Esophagus muscularis mucosa (tissue), 4 donors: ENCODE measurements around the gene MAPKAP1. TPM values are rescaled to one million over a fixed set of nuclear protein-coding genes. Genes with fewer than 3 reads are reported as not detected.

ENCODE experiments used
- DNase-seq: peaks from one replicate; pipeline ENCODE4 v3.0.0-alpha.2; 2017; ENCODE audit errors: extremely low spot score
- H3K27ac ChIP-seq, 4 donors: fragments of 200-600 bp; sonication (generic); replicated peaks in 1 of 4; 1 replicate in 3 of 4; 2 replicates in 1 of 4; pipeline ENCODE4 v1.5.1; 2016 to 2019; ENCODE audit warnings: mild to moderate bottlenecking in 1 of 4
- H3K27me3 ChIP-seq, 4 donors: fragments of 200-600 bp; sonication (generic); one replicate each; pipeline versions ENCODE4 v1.5.1 to v1.6.0; 2016 to 2019
- H3K36me3 ChIP-seq, 4 donors: fragments of 200-600 bp; sonication (generic); one replicate each; pipeline ENCODE4 v1.5.1; 2016 to 2019
- H3K4me1 ChIP-seq, 4 donors: fragments of 200-600 bp; sonication (generic); one replicate each; pipeline ENCODE4 v1.5.1; 2016 to 2019
- H3K4me3 ChIP-seq, 4 donors: fragments of 200-600 bp; sonication (generic); 1 replicate in 2 of 4; 2 replicates in 2 of 4; pipeline ENCODE4 v1.5.1; 2016 to 2019; ENCODE audit warnings: mild to moderate bottlenecking in 4 of 4, moderate library complexity in 1 of 4
- H3K9me3 ChIP-seq, 4 donors: fragments of 200-600 bp; sonication (generic); 1 replicate in 3 of 4; 2 replicates in 1 of 4; pipeline ENCODE4 v1.5.1; 2016 to 2019
- CTCF ChIP-seq, 3 experiments: fragments of 200-600 bp in 2 of 3; fragments of 450-650 bp in 1 of 3; sonication (generic) in 2 of 3; IDR thresholded peaks; one replicate each; pipeline ENCODE4 v1.5.1; 2017 to 2019; ENCODE audit warnings: antibody characterized with exemption in 3 of 3, mild to moderate bottlenecking in 2 of 3, moderate library complexity in 1 of 3
- EP300 ChIP-seq: sonication (generic); formaldehyde crosslinking; IDR thresholded peaks from one replicate; pipeline ENCODE4 v1.6.1; 2017; ENCODE audit warnings: antibody characterized with exemption
- POLR2A ChIP-seq: fragments of 450-650 bp; IDR thresholded peaks from one replicate; pipeline ENCODE4 v1.6.1; 2017; ENCODE audit warnings: antibody characterized with exemption, moderate library complexity, mild to moderate bottlenecking, low read depth
- POLR2AphosphoS5 ChIP-seq, 2 donors: sonication (generic); formaldehyde crosslinking; IDR thresholded peaks; one replicate each; pipeline ENCODE4 v1.6.1; 2017; ENCODE audit warnings: antibody characterized with exemption in 2 of 2
- WGBS: methylation state at CpG from one replicate; pipeline ENCODE4 v1.1.5; 2018; 5-methylcytosine and 5-hydroxymethylcytosine counted together
- intact Hi-C: fragments of 100-400 bp; cut with DNase I; formaldehyde crosslinking; loops from one replicate; pipeline ENCODE4 v1.15.1; 2023
- total RNA-seq, 4 donors: library from RNA; depleted of rRNA; stranded (reverse); fragments of >200 nt; gene quantifications; one replicate each; pipeline versions ENCODE4 v1.1.0 to v1.2.1, GENCODE V29; 2016

MAPKAP1 gene
- 100 to 1,000 TPM in 1 of 4 donors, 10 to 100 TPM in 3; 84.3 to 103 (median 93.4) TPM for total RNA-seq

- Histone ChIP-seq H3K27ac (peak within 1 kb of the TSS; percentile 76 to 85 (median 82)), H3K36me3 (no peaks in the 10 kb centered on the region), H3K4me3 (peak within 1 kb of the TSS; percentile 76 to 100 (median 96)), H3K9me3 (no peaks in the 10 kb centered on the region), H3K27me3 (no peaks in the 10 kb centered on the region), H3K4me1 (peaks cover 17 to 32% (median 24%) of the 10 kb centered on the region in 4 donors)
- TF ChIP-seq CTCF (IDR thresholded peaks at IDR 0.05) (no peak), POLR2A (no peak), EP300 (no peak), POLR2AphosphoS5 (IDR thresholded peaks at IDR 0.05) (peak; percentile 87 to 91)
- DNase-seq: peak; percentile 96
- intact Hi-C loops: loop anchor here (5.0 to 10.0 kb wide), 3 partner anchors 40 to 302 kb away; partner anchors contain the start of gene PBX3
- 0% methylated on average over 15 of the region's 63 CpGs for WGBS
These were observed at the start of gene MAPKAP1 for GRCh38 chr9:125706651-125707471. Gene MAPKAP1, minus strand, starts transcription at chr9:125707208. Its CDS starts 34,634 bp downstream, at chr9:125672574.

DNA sequence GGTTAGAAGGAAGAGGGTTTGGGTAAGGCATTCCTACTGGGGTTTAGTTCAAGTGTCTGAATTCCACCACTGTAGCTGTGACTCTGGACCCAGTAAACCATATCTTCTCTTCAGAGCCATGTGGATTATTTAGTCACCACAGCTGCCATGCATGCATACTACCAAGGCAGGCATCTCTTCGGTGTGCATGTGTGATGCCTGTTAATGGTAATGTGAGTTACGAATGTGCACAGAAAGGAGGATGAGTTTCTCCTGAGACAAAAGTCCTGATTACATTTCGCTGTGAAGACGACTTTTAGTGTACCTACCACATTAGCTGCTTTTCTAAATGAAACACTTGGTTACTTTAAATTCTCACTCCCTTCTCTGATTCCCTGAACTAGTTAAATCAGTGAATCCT, 49.5 kb upstream of the MAPKAP1 start:
- 97% methylated on average over 4 of the region's 4 CpGs for WGBS
- intact Hi-C loops: no loop called here
- H3K4me3 ChIP-seq: no peak overlapping the region
- no peaks in the 10 kb centered on the region for H3K27me3 ChIP-seq
- no peaks in the 10 kb centered on the region for H3K36me3 ChIP-seq
- no peak overlapping the region for H3K27ac ChIP-seq
- TF ChIP-seq POLR2AphosphoS5 (IDR thresholded peaks at IDR 0.05): no peak
- peaks cover 14 to 85% (median 77%) of the 10 kb centered on the region in 4 donors for H3K4me1 ChIP-seq
- DNase-seq: no peak
- H3K9me3 ChIP-seq: no peaks in the 10 kb centered on the region

DNA sequence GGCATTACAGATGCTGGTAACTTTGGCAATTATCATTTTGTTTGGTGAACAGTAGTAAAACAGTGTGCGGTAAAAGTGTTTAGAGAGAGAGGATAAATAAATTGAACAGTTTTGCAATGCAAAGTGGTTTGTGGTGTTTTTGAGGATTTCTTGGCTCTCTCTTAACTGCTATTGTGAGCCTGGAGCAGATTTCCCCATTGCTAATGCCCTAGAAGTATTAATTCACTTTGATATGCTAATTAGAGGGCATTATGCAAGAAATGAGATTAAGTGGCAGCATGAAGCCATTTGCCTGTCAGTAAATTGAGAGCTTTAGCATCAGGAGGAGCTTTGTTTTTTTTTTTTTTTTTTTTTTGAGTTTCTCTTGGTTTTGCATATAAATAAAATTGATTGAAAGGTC, 48.3 kb upstream of the MAPKAP1 start:
- intact Hi-C loops: no loop called here
- H3K36me3 ChIP-seq: no peaks in the 10 kb centered on the region
- H3K27ac ChIP-seq: no peak overlapping the region
- no peaks in the 10 kb centered on the region for H3K27me3 ChIP-seq
- no peak for DNase-seq
- no peak overlapping the region for H3K4me3 ChIP-seq
- peaks cover 26 to 92% (median 81%) of the 10 kb centered on the region in 4 donors for H3K4me1 ChIP-seq
- WGBS: 85% methylated on average over 1 of the region's 1 CpG
- no peak for TF ChIP-seq POLR2A
- no peak for TF ChIP-seq EP300
- no peak for TF ChIP-seq CTCF (IDR thresholded peaks at IDR 0.05)
- TF ChIP-seq POLR2AphosphoS5 (IDR thresholded peaks at IDR 0.05): no peak
- H3K9me3 ChIP-seq: no peaks in the 10 kb centered on the region

- Histone ChIP-seq H3K27ac (peak overlapping the region in 2 of 4 donors; percentile 33 to 37), H3K9me3 (no peaks in the 10 kb centered on the region), H3K4me3 (no peak overlapping the region), H3K4me1 (peaks cover 28 to 96% (median 83%) of the 10 kb centered on the region in 4 donors), H3K27me3 (no peaks in the 10 kb centered on the region), H3K36me3 (no peaks in the 10 kb centered on the region)
- WGBS: 44% methylated on average over 2 of the region's 2 CpGs
- no peak for TF ChIP-seq EP300
- TF ChIP-seq POLR2A: no peak
- no peak for TF ChIP-seq POLR2AphosphoS5 (IDR thresholded peaks at IDR 0.05)
- DNase-seq: no peak
- intact Hi-C loops: no loop called here
These were observed 47.1 kb upstream of the MAPKAP1 start for GRCh38 chr9:125754096-125754495.

GRCh38 chr9:125752070-125752628, 45.1 kb upstream of the MAPKAP1 start:
- no peak for DNase-seq
- H3K27ac ChIP-seq: peak overlapping the region in 3 of 4 donors; percentile 90 to 96 (median 93)
- WGBS: 78% methylated on average over 3 of the region's 3 CpGs
- intact Hi-C loops: no loop called here
- H3K9me3 ChIP-seq: no peaks in the 10 kb centered on the region
- no peaks in the 10 kb centered on the region for H3K27me3 ChIP-seq
- TF ChIP-seq POLR2AphosphoS5 (IDR thresholded peaks at IDR 0.05) (no peak), EP300 (no peak)
- H3K4me1 ChIP-seq: peaks cover 22 to 80% (median 68%) of the 10 kb centered on the region in 4 donors
- H3K4me3 ChIP-seq: peak overlapping the region in 2 of 4 donors; percentile 7 to 8
- H3K36me3 ChIP-seq: no peaks in the 10 kb centered on the region

DNA sequence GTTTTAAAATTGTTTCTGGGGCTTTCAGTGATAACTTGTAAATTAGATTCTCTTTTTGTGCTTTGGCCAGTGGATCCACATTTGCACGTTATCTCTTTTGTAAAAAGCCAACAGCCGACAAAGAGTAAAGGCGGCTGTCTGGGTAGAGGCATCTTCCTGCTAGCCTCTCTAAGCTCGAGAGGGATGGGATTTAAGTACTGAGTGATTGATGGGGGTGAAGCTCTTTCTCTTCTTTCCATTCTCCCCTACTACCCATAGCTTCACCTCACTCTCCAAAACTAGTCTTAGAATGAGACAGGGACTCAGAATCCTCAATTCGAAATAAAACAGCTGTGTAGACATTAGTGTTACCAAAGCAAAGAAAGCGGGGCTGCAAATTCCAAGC, 43.6 kb upstream of the MAPKAP1 start:
- Histone ChIP-seq H3K36me3 (no peaks in the 10 kb centered on the region), H3K27me3 (no peaks in the 10 kb centered on the region), H3K4me1 (peaks cover 25 to 66% (median 61%) of the 10 kb centered on the region in 4 donors), H3K27ac (peak overlapping the region; percentile 88 to 96 (median 92)), H3K4me3 (peak overlapping the region; percentile 78 to 96 (median 92)), H3K9me3 (no peaks in the 10 kb centered on the region)
- TF ChIP-seq POLR2A (no peak), CTCF (IDR thresholded peaks at IDR 0.05) (no peak), POLR2AphosphoS5 (IDR thresholded peaks at IDR 0.05) (no peak), EP300 (no peak)
- 46% methylated on average over 6 of the region's 6 CpGs for WGBS
- no peak for DNase-seq
- intact Hi-C loops: no loop called here
